T1000 (cell line): ENCODE data around the gene GMEB2.
"Not testable (repeated sequence)": the region's sequence is repeated elsewhere in the genome, so short reads cannot be mapped to it uniquely, and the experiment has no call there.

Experiments used
- DNase-seq: peaks from one replicate; lab custom pipeline; 2025; ENCODE audit warnings: mixed read lengths; lab: John Stamatoyannopoulos, UW

Gene GMEB2

DNA sequence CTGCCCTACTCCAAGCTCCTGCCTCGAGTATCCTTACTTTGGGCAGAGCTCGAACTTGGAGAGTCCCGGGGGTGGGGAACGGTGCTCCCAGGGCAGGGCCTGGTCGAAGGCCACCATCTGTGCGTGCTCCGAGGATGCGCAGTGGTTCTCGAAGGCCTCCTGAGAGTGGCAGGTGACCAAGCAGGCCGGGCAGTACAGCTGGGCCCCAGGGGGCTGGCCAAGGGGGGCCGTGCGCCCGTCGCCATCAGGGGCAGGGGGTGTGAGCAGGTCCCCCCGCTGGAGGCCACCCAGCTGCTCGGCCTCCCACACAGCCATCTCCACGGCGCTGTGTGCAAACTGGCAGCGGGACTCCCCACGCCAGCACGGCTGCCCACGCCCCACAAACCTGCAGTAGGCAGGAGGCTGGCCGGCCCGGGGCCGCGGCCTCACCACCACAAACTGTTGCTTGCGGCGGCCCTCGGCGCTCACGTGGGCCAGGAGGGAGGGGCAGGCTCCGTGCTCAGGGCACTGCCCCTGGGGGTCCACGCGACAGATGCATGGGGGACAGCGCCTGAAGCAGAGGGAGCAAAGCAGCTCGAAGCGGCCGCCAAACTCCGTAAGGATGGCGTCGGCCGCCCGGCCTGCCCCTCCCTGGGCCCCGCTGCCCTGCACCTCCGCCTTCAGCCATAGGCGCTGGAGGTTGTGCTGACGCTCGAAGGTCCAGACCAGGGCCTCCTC is 54.7 kb downstream of the GMEB2 start:
- no peak for DNase-seq

GRCh38 chr20:63571087-63571478 is 55.8 kb downstream of the GMEB2 start:
- not testable (repeated sequence) for DNase-seq

DNA sequence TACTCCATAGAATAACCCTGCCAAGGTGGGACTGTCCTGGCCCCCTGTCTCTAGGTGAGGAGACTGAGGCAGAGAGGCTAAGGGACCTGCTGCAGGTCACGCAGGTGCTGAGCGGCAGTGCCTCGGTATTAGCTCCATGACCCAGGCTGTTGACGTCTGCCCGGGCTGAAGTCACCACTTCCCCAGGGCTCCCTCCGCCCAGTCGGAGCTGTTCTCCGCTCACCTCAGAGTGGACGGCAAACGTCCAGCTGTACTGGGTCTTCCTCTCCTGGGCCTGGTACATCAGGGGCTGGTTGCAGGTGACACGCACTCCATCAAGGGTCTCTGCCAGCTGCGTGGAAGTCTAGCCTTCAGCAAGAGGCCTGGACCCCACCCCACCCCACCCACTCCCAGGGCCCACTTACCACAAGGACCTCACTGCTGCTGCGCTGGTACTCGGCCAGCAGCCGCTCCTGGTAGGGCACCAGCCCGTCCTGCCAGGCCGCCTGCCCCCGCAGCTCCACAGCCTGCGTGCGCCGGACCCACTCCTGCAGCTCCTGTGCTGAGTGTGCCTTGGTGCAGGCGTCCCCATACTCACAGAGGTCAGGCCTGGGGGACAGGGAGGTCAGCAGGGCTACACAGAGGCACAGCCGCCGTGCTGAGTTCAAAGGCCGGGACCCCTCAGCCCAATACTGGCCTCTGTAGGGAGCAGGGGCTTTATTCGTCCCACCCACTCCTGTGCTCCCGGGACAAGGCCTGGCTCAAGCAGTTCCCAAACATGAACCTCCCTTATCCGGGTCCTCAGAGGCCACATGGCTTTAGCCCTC is 56.4 kb downstream of the GMEB2 start:
- DNase-seq: no peak

DNA sequence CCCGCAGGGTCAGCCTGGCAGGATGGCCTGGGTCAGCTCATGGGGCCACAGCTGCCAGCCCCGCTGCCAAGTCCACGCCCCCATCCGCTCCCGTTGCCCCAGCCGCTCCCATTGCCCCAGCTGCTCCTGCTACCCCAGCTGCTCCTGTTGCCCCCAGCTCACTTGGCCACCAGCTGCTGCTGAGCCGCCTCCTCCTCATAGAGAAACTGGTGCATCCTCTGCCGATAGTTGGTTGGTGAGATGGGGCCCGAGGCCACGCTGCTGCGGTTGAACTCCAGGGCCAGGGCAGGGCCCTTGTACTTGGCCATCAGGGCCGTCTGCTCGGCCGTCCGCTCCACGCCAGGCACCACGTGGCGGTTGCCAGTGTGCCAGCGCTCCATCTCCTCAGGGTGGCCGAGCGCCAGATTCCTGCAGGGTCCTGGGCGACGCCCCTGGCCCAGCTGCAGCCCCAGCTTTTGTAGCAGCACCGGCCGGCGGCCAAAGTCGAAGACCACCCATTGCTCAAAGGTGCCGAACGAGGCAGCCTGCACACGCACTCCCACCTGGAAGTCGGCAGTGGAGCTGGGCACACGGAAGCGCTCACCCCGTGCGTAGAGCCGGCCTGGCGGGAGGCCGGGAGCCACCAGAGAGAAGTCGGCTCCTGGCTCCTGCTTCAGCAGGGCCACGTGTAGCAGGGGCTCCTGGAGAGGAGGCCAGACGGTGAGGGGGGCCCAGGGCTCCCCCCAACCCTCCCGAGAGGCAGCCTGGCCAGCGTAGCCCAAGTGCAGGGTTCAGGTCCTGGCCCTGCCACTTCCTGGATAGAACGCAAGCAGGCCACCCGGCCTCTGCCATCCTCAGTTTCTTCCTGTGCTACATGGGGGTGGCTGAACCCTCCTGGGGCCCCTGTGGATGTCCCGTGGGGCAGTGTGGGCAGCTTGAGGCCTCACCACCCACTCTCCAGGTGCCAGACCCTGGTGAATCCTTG is 57.6 kb downstream of the GMEB2 start:
- no peak for DNase-seq

DNA sequence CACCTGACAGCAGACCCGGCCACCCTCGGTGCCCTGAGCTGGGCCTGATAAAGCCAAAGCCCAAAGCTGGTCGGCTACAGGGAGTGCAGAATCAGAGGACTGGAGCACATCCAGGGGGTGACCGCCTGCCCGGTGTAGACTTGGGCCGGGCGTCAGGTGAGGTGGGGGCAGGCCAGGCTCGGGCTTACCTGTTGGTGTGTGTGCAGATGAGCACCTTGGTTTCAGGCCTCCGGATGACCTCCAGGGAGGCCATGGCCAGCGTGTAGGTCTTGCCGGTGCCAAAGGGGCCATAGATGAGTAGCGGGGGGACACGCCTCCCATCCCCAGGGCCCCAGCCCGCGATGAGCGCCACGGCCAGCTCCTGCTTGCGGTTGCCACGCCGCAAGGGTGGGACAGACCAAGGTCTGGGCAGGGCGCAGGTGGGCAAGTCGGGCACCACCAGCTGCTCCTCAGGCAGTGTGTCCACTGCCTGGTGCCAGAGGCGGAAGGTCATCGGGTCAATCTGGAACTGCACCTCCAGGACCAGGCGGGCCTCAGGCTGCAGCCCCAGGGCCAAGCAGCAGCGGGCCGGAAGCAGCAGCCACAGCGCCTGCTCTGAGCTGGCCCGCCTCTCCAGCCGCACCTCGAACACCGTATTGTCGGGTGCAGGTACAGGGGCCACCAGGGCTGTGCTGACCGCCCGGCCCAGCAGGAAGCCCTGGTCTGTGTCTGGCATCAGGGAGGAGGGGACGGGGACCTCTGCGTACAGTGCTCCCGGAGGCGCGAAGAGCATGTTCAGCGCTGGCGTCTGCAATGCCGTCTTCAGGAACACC is 58.5 kb downstream of the GMEB2 start:
- no peak for DNase-seq

DNA sequence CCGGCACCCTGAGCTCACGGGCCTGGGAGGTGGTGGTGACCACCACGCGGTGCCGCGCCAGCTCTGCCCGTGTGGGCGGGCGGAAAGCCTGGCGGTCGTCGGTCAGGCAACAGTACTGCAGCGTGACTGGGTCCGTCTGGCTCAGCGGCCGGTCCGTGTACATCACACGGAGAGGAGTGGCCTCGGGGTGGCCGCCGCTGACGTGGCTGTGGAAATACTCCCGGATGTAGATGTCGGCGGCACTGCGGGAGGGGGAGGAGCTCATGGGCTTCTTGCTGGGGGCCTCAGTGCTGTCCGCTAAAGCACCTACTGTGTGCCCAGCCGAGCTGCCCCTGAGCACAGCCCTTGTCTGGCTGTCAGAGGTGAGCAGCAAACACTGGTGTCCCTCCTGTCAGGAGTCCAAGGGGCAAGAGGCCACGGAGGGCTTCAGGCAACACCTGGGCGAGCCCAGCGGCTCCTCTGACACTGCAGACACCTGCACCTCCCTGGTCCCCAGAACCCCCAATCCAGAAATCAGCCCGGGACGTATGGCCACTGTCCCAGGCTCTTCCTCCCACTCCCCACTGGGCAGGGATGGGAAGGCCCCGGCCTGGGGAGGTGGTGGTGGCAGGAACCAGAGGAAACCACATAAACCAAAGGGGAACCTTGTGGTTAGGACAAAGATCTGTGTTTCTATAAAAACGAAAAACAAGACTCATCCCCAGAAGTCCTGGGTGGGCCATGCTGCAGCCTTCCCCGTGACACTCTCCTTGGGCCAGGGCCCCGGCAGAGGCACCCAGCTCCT is 59.3 kb downstream of the GMEB2 start:
- no peak for DNase-seq

GRCh38 chr20:63567136-63567385 is 59.8 kb downstream of the GMEB2 start:
- no peak for DNase-seq

DNA sequence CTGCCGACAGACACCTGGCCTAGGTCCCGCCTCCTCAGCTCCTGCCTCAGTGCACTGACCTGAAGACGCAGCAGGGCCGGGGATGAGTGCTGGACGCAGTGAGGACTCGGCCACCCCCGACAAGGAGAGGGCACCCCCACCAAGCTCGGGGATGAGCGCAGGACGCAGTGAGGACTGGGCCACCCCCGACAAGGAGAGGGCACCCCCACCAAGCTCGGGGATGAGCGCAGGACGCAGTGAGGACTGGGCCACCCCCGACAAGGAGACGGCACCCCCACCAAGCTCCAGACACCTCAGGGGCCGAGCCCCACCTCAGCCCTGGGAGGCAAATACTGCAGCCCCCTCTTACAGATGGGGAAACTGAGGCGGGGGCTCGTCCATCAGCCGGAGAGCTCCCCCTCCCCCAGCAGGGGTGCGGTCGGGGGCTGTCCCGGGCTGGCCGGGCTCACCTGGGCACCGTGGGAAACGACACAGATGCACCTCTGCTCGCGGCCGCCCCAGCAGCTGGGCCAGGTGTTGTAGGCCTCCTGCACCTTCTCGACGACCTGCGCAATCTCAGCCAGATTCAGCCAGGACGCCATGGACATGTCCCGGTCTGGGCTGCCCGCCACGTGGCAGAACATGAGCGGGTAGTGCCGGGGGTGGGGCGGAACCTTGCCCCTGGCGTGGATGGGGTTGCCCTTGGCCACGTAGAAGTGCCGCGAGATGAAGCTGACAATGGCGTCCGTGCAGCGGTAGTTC is 60.3 kb downstream of the GMEB2 start:
- DNase-seq: no peak

DNA sequence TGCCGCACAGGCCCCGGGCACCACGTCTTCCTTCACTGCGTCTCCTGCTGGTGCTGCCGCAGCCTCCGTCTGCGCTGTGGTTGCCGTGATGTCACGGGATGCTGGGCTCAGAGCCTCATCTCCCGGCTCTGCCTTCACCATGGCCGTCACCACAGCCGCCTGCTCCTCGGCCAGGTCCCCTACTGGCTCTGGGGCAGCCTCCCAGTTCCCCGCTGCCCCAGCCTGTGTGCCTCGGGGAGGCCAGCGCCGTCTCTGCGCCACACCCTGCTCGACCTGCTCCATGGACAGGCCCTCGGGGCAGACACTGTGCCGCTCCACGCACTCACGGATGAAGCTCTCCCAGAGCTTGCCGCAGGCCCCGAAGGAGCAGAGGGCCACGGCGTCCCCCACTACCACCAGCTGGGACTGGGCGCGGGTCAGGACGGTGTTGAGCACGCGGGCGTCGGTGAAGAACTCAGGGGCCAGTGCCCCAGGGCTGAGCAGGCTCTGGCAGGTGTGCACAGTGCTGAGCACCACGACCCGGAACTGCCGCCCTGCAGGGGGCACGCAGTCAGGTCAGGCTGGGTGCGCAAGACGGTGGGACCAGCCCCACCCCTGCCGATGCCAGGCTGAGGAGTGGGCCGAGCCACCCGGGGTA is 61.1 kb downstream of the GMEB2 start:
- DNase-seq: no peak

- DNase-seq: no peak
These were observed 61.7 kb downstream of the GMEB2 start for GRCh38 chr20:63565021-63565698.

DNA sequence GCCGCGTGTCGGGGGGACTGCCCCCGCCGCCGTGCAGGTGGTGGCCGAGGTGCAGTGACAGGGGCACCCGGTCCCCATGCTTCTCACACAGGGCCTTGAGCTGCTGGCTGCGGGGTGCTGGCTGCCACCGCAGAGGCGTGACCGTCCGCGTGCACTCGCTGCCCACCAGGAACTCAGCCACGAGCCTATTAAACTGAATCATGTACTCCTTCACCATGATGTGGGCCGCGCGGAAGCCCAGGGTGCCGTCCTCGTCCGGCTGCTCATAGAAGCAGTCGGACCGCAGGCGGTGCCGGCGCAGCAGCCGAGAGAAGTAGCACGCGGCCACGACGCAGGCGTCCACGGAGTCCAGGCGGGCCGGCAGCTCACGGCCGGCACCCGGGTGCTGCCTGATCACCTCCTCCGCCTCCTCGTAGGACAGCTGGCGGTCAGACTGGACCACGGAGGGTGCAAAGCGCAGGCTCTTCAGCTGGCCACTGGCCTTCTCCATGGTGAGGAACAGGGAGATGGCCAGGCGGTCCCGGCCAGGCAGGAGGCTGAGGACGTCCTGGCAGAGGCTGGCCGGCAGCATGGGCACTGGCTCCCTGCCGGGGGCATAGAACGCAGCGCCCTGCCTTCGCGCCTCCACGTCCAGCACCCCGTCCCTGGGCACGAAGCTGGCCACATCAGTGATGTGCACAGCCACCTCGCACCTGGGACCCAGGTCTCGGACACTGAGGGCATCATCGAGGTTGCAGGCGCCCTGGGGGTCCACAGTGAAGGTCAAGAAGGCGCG is 62.7 kb downstream of the GMEB2 start:
- no peak for DNase-seq

GRCh38 chr20:63563225-63563935 is 63.5 kb downstream of the GMEB2 start:
- no peak for DNase-seq

GRCh38 chr20:63562461-63563224 is 64.3 kb downstream of the GMEB2 start:
- no peak for DNase-seq

GRCh38 chr20:63561624-63562396 is 65.1 kb downstream of the GMEB2 start:
- DNase-seq: no peak

DNA sequence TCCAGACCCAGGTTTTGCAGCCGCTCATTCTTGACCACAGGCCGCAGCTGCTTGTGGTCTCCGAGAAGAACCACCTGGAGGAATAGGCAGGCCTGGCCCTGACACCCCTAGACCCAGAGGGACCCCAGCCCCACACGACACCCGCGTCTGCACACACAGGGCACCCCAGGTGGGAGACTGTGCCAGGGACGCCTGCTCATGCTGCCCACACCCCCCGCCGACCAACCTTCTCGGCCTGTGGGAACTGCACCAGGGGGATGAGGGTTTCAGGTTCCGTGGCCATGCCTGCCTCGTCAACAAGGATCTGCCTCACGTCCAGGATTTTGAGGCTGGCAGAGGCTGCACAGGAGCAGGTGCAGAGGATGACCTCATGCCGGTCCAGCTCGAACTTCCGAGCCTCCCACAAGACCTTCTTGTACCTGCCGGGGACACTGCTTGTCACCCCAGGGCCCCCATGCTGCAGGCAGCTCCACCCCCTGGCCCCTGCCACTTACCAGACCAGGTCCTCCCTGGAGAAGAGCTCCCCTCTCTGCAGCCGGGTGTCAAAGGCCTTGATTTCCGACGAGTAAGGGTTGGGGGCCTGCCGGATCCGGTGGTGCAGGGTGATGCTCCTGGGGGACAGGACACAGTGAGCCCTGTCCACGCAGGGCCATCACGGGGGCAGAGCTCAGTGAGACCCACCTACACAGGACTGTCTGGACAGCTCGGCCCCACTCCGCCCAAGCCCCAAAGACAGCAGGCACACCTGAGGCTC is 65.9 kb downstream of the GMEB2 start:
- no peak for DNase-seq
